Stomach (tissue), 4 donors: ENCODE data around the gene CACNA2D3.

Source experiments
- CTCF ChIP-seq, 7 experiments: fragments of 450-650 bp in 4 of 7; fragments of 200-600 bp in 3 of 7; sonication (generic) in 3 of 7; IDR thresholded peaks; one replicate each; pipeline ENCODE4 v1.5.1; 2016 to 2019; ENCODE audit warnings: antibody characterized with exemption in 7 of 7, control low read depth in 2 of 7, mild to moderate bottlenecking in 1 of 7
- EP300 ChIP-seq: sonication (generic); formaldehyde crosslinking; IDR thresholded peaks from one replicate; pipeline ENCODE4 v1.6.1; 2017; ENCODE audit warnings: antibody characterized with exemption
- POLR2AphosphoS5 ChIP-seq, 3 donors: sonication (generic); formaldehyde crosslinking; IDR thresholded peaks; one replicate each; pipeline ENCODE4 v1.6.1; 2016; ENCODE audit warnings: antibody characterized with exemption in 3 of 3

- TF ChIP-seq EP300 (no peak), CTCF (IDR thresholded peaks at IDR 0.05) (no peak), POLR2AphosphoS5 (IDR thresholded peaks at IDR 0.05) (no peak)
Observed at GRCh38 chr3:54831112-54831511, 708.8 kb downstream of the CACNA2D3 start.
